ENCODE data around the gene ONECUT1.

Gene ONECUT1

GRCh38 chr15:52780172-52780980, 9.8 kb downstream of the ONECUT1 start:
- peak; percentile 11 for DNase-seq

- DNase-seq = no peak
These were observed 11.7 kb downstream of the ONECUT1 start for GRCh38 chr15:52778457-52778856.

GRCh38 chr15:52772766-52773165, 17.4 kb downstream of the ONECUT1 start:
- DNase-seq = no peak

- no peak for DNase-seq
These were observed 24.4 kb downstream of the ONECUT1 start for GRCh38 chr15:52765785-52766184.

GRCh38 chr15:52764731-52765130, 25.4 kb downstream of the ONECUT1 start:
- no peak for DNase-seq

- no peak for DNase-seq
These were observed 27.5 kb downstream of the ONECUT1 start for GRCh38 chr15:52762621-52763020.

- DNase-seq = no peak
These were observed 29.6 kb downstream of the ONECUT1 start for GRCh38 chr15:52760562-52760961.

GRCh38 chr15:52759969-52760368, 30.2 kb downstream of the ONECUT1 start:
- no peak for DNase-seq

GRCh38 chr15:52757496-52757895, 32.6 kb downstream of the ONECUT1 start:
- no peak for DNase-seq

- no peak for DNase-seq
These were observed 38.6 kb downstream of the ONECUT1 start for GRCh38 chr15:52751522-52751921.

- no peak for DNase-seq
These were observed 40.9 kb downstream of the ONECUT1 start for GRCh38 chr15:52749258-52749657.

GRCh38 chr15:52746162-52746757, 43.9 kb downstream of the ONECUT1 start:
- no peak for DNase-seq

GRCh38 chr15:52745326-52746161, 44.6 kb downstream of the ONECUT1 start:
- no peak for DNase-seq

- DNase-seq = no peak
These were observed 51.8 kb downstream of the ONECUT1 start for GRCh38 chr15:52738311-52738710.

GRCh38 chr15:52737720-52738119, 52.4 kb downstream of the ONECUT1 start:
- no peak for DNase-seq

GRCh38 chr15:52735231-52736089, 54.7 kb downstream of the ONECUT1 start:
- peak; percentile 20 for DNase-seq

- DNase-seq = no peak
These were observed 55.8 kb downstream of the ONECUT1 start for GRCh38 chr15:52734329-52734728.

GRCh38 chr15:52733696-52734255, 56.4 kb downstream of the ONECUT1 start:
- DNase-seq = no peak

- DNase-seq = no peak
These were observed 57.0 kb downstream of the ONECUT1 start for GRCh38 chr15:52733088-52733487.

- no peak for DNase-seq
These were observed 57.6 kb downstream of the ONECUT1 start for GRCh38 chr15:52732551-52732950.

GRCh38 chr15:52731732-52732470, 58.2 kb downstream of the ONECUT1 start:
- no peak for DNase-seq

- DNase-seq = no peak
These were observed 59.1 kb downstream of the ONECUT1 start for GRCh38 chr15:52731004-52731403.
